ENCODE measurements around the gene DNAJB9. TPM values are rescaled to one million over a fixed set of nuclear protein-coding genes. Genes with fewer than 3 reads are reported as not detected.

The DNAJB9 gene
- total RNA-seq, 2 experiments from 2014 or later, result 10.1 to 13.3 TPM

Other genes starting within 250 kb of the DNAJB9 start
- under 1 TPM; 0.12 to 0.46 TPM for gene NRCAM, start 113.4 kb upstream of the DNAJB9 start, total RNA-seq
- 10 to 100 TPM; 14.1 to 14.2 TPM for gene PNPLA8, start 43.7 kb upstream of the DNAJB9 start, total RNA-seq
- gene THAP5, start 168 bp upstream of the DNAJB9 start, total RNA-seq, result 10 to 100 TPM; 26.5 to 36.1 TPM

Measured in activated CD4-positive, alpha-beta T cell treated with anti-CD3 and anti-CD28 coated beads, Interleukin-2, amount 10 ng/mL, durations not matched to agents 7 days and 5 days (primary cell).